NCI-H2196 treated with DMSO at 0.1 percent for 48 hours (cell line): ENCODE measurements around the gene TSPAN18.

Experiments
- DNase-seq: peaks from one replicate; lab custom pipeline; 2025; ENCODE audit not compliant: unreplicated experiment; lab: John Stamatoyannopoulos, UW

TSPAN18 gene

GRCh38 chr11:44842220-44842619 lies 115.5 kb downstream of the TSPAN18 start:
- no peak for DNase-seq

GRCh38 chr11:44846852-44847251 lies 120.1 kb downstream of the TSPAN18 start:
- no peak for DNase-seq

- no peak for DNase-seq
Observed at GRCh38 chr11:44847316-44847715, 120.6 kb downstream of the TSPAN18 start.

GRCh38 chr11:44848203-44848962 lies 121.6 kb downstream of the TSPAN18 start:
- no peak for DNase-seq

GRCh38 chr11:44848963-44849350 lies 122.2 kb downstream of the TSPAN18 start:
- no peak for DNase-seq

GRCh38 chr11:44849424-44849823 lies 122.7 kb downstream of the TSPAN18 start:
- no peak for DNase-seq

- DNase-seq: no peak
Observed at GRCh38 chr11:44849922-44850321, 123.2 kb downstream of the TSPAN18 start.

GRCh38 chr11:44851496-44851895 lies 124.7 kb downstream of the TSPAN18 start:
- DNase-seq: no peak

GRCh38 chr11:44852159-44852747 lies 125.5 kb downstream of the TSPAN18 start:
- DNase-seq: no peak

- DNase-seq: no peak
Observed at GRCh38 chr11:44852952-44853351, 126.2 kb downstream of the TSPAN18 start.

- no peak for DNase-seq
Observed at GRCh38 chr11:44853666-44854065, 126.9 kb downstream of the TSPAN18 start.

- no peak for DNase-seq
Observed at GRCh38 chr11:44854086-44854485, 127.3 kb downstream of the TSPAN18 start.

- DNase-seq: no peak
Observed at GRCh38 chr11:44854741-44855492, 128.2 kb downstream of the TSPAN18 start.

- no peak for DNase-seq
Observed at GRCh38 chr11:44855493-44855849, 128.7 kb downstream of the TSPAN18 start.

GRCh38 chr11:44857490-44858090 lies 130.8 kb downstream of the TSPAN18 start:
- DNase-seq: no peak

- DNase-seq: no peak
Observed at GRCh38 chr11:44858796-44859527, 132.2 kb downstream of the TSPAN18 start.

GRCh38 chr11:44859528-44859925 lies 132.8 kb downstream of the TSPAN18 start:
- no peak for DNase-seq

- no peak for DNase-seq
Observed at GRCh38 chr11:44860346-44860745, 133.6 kb downstream of the TSPAN18 start.

- peak; percentile 48 for DNase-seq
Observed at GRCh38 chr11:44861849-44862557, 135.2 kb downstream of the TSPAN18 start.

- DNase-seq: no peak
Observed at GRCh38 chr11:44862558-44863101, 135.9 kb downstream of the TSPAN18 start.
